HepG2 (cell line): ENCODE results near the gene ADM5. TPM values are rescaled to one million over a fixed set of nuclear protein-coding genes. Genes with fewer than 3 reads are reported as not detected.
A peak's percentile ranks its signal among the peaks of the same experiment; 100 is the strongest.

Source experiments
- DR1 ChIP-seq: sonication (generic); formaldehyde crosslinking; IDR thresholded peaks from 2 replicates; pipeline ENCODE4 v1.8.0; 2021; ENCODE audit warnings: mild to moderate bottlenecking, missing genetic modification reagents, inconsistent platforms
- HNRNPK ChIP-seq: fragments of 200-400 bp; formaldehyde crosslinking; IDR thresholded peaks from 2 replicates; pipeline ENCODE4 v1.6.1; 2018; ENCODE audit warnings: low read length, low read depth, moderate library complexity, mild to moderate bottlenecking; ENCODE audit not compliant: poor library complexity, severe bottlenecking
- KAT8 ChIP-seq: IDR thresholded peaks from 2 replicates; pipeline ENCODE4 v1.6.1; 2016; ENCODE audit warnings: missing genetic modification reagents, missing compliant biosample characterization
- MXD1 ChIP-seq: sonication (generic); formaldehyde crosslinking; IDR thresholded peaks from 2 replicates; pipeline ENCODE4 v1.4.0; 2020; ENCODE audit warnings: mild to moderate bottlenecking, missing genetic modification reagents
- NRL ChIP-seq: sonication (generic); formaldehyde crosslinking; IDR thresholded peaks from 2 replicates; pipeline ENCODE4 v1.5.0; 2020; ENCODE audit warnings: missing genetic modification reagents, mild to moderate bottlenecking, moderate library complexity, borderline replicate concordance
- PRDM15 ChIP-seq: sonication (generic); formaldehyde crosslinking; IDR thresholded peaks from 2 replicates; pipeline ENCODE4 v1.4.0; 2020; ENCODE audit warnings: missing genetic modification reagents
- TEAD2 ChIP-seq: sonication (generic); formaldehyde crosslinking; IDR thresholded peaks from 2 replicates; pipeline ENCODE4 v1.9.0; 2021; ENCODE audit warnings: missing genetic modification reagents
- TOE1 ChIP-seq: sonication (generic); formaldehyde crosslinking; IDR thresholded peaks from 2 replicates; pipeline ENCODE4 v1.4.0; 2020; ENCODE audit warnings: mild to moderate bottlenecking, missing genetic modification reagents
- ZBTB2 ChIP-seq: sonication (generic); formaldehyde crosslinking; IDR thresholded peaks from 2 replicates; pipeline ENCODE4 v1.8.0; 2022; ENCODE audit warnings: low read depth, missing genetic modification reagents
- ZBTB7A ChIP-seq: sonication (generic); formaldehyde crosslinking; IDR thresholded peaks from 2 replicates; pipeline ENCODE4 v1.8.0; 2022; ENCODE audit warnings: mild to moderate bottlenecking, missing genetic modification reagents
- ZEB1 ChIP-seq: IDR thresholded peaks from 2 replicates; pipeline ENCODE4 v1.6.1; 2012; ENCODE audit warnings: mild to moderate bottlenecking, low read depth, inconsistent platforms; ENCODE audit not compliant: insufficient replicate concordance
- ZFP36L2 ChIP-seq: sonication (generic); formaldehyde crosslinking; IDR thresholded peaks from 2 replicates; pipeline ENCODE4 v1.4.0; 2020; ENCODE audit warnings: missing genetic modification reagents
- ZMAT5 ChIP-seq: sonication (generic); formaldehyde crosslinking; IDR thresholded peaks from 2 replicates; pipeline ENCODE4 v1.5.0; 2020; ENCODE audit warnings: mild to moderate bottlenecking, low read depth, missing genetic modification reagents, borderline replicate concordance
- ZNF281 ChIP-seq: sonication (generic); formaldehyde crosslinking; IDR thresholded peaks from 2 replicates; pipeline ENCODE4 v1.4.0; 2020; ENCODE audit warnings: missing genetic modification reagents, borderline replicate concordance
- ZNF431 ChIP-seq: sonication (generic); formaldehyde crosslinking; IDR thresholded peaks from 2 replicates; pipeline ENCODE4 v1.9.0; 2022; ENCODE audit warnings: missing genetic modification reagents, low read depth, mild to moderate bottlenecking, borderline replicate concordance
- ZNF83 ChIP-seq: sonication (generic); formaldehyde crosslinking; IDR thresholded peaks from 2 replicates; pipeline ENCODE4 v1.4.0; 2020; ENCODE audit warnings: missing genetic modification reagents, mild to moderate bottlenecking, borderline replicate concordance
- ZSCAN5A ChIP-seq: sonication (generic); formaldehyde crosslinking; IDR thresholded peaks from 2 replicates; pipeline ENCODE4 v1.8.0; 2022; ENCODE audit warnings: mild to moderate bottlenecking, missing genetic modification reagents, borderline replicate concordance
- polyA plus RNA-seq, 8 experiments: library from polyadenylated mRNA; depleted of rRNA in 3 of 8; stranded (reverse) in 7 of 8; unstranded in 1 of 8; fragments of >200 nt; fragmentation: Illumina TruSeq in 4 of 8; extraction: Trizol in 4 of 8; gene quantifications; 2 replicates each; pipeline versions ENCODE4 v1.2.1 to v1.2.3, GENCODE V29; 2011 to 2016; ENCODE audit warnings: low read depth in 4 of 8, missing spikeins in 1 of 8, mixed read lengths in 1 of 8; ENCODE audit not compliant: insufficient read depth in 1 of 8
- total RNA-seq, 5 experiments: library from RNA; depleted of rRNA; stranded (reverse); fragments of >200 nt; fragmentation: Illumina TruSeq; extraction: Trizol; gene quantifications; 2 replicates each; pipeline ENCODE4 v1.2.3, GENCODE V29; 2016; ENCODE audit warnings: low read depth in 1 of 5

The ADM5 gene
- total and polyA plus RNA-seq, 2 of the 13 experiments (the other 11 are each of a cell fraction or from before 2014, with no cell fraction given): 2.7 to 4.1 TPM

GRCh38 chr19:49672131-49672919 lies 17.1 kb upstream of the ADM5 start (continued):
- peak; percentile 34; the same call in 1 of the 2 replicates for TF ChIP-seq ZBTB2
- TF ChIP-seq ZFP36L2 (CRISPR knock-in tag): no peak
- TF ChIP-seq ZNF281 (CRISPR knock-in tag): no peak; the same call in 1 of the 2 replicates
- TF ChIP-seq TOE1 (CRISPR knock-in tag): no peak
- no peak for TF ChIP-seq ZNF431 (CRISPR knock-in tag)
- peak; percentile 75 for TF ChIP-seq KAT8
- TF ChIP-seq ZNF83 (CRISPR knock-in tag): no peak
- TF ChIP-seq DR1 (CRISPR knock-in tag): peak; percentile 54; the same call in 1 of the 2 replicates
- no peak for TF ChIP-seq NRL
- no peak for TF ChIP-seq TEAD2 (CRISPR knock-in tag)
- no peak for TF ChIP-seq ZEB1
- no peak; the same call in 1 of the 2 replicates for TF ChIP-seq ZSCAN5A (CRISPR knock-in tag)
- TF ChIP-seq HNRNPK: no peak
- peak; percentile 50; the same call in 1 of the 2 replicates for TF ChIP-seq MXD1 (CRISPR knock-in tag)
- no peak for TF ChIP-seq ZBTB7A (CRISPR knock-in tag)
- 0 out of 2 replicates have a peak, but pooled peaks have one; percentile 36 for TF ChIP-seq PRDM15 (CRISPR knock-in tag)
- TF ChIP-seq ZMAT5: no peak
